ENCODE data around the gene CBFA2T3. TPM values are rescaled to one million over a fixed set of nuclear protein-coding genes. Genes with fewer than 3 reads are reported as not detected.

CBFA2T3 gene
- polyA plus RNA-seq, 3 donors, result 5.3 to 32.2 (median 6.2) TPM

- Histone ChIP-seq H3K36me3 (replicated peaks in 1 of 2; ENCODE audit: control insufficient read depth in 1 of 2, insufficient read depth in 2 of 2, low read length in 2 of 2) (no peaks in the 10 kb centered on the region), H3K9me3 (replicated peaks in 1 of 2; ENCODE audit: control insufficient read depth in 1 of 2, insufficient read depth in 1 of 2, low read length in 2 of 2) (no peaks in the 10 kb centered on the region), H3K4me2 (replicated peaks; ENCODE audit: extremely low read depth, low read length, poor library complexity, severe bottlenecking) (no peak overlapping the region), H3K27me3 (ENCODE audit: control insufficient read depth in 2 of 2, insufficient read depth in 2 of 2, low read length in 2 of 2) (peaks cover 0 to 15% of the 10 kb centered on the region in 2 donors), H4K20me1 (ENCODE audit: insufficient read depth, low read length) (no peaks in the 10 kb centered on the region), H3K27ac (ENCODE audit: low read depth in 1 of 2, low read length in 2 of 2) (no peak overlapping the region), H3K9ac (ENCODE audit: insufficient read depth, low read length, poor library complexity, severe bottlenecking) (no peak overlapping the region), H3K4me3 (replicated peaks in 1 of 3; ENCODE audit: low read depth in 2 of 3, low read length in 3 of 3) (no peak overlapping the region), H3K4me1 (ENCODE audit: control insufficient read depth in 1 of 2, insufficient read depth in 2 of 2, low read length in 2 of 2) (peaks cover 7 to 12% of the 10 kb centered on the region in 2 donors), H3K79me2 (ENCODE audit: insufficient read depth, low read length) (no peaks in the 10 kb centered on the region), H2AFZ (ENCODE audit: insufficient read depth, low read depth, low read length, poor library complexity, severe bottlenecking) (no peak overlapping the region)
- Mint-ChIP-seq H3K9me3 (peaks cover 0 to 8% (median 3%) of the 10 kb centered on the region in 7 donors), H3K4me1 (peaks cover 24% of the 10 kb centered on the region), H3K4me3 (peak overlapping the region in 1 of 2 donors; percentile 70), H3K27ac (no peak overlapping the region), H3K36me3 (no peaks in the 10 kb centered on the region), H3K27me3 (ENCODE audit: low read depth in 3 of 3) (peaks cover 26 to 50% (median 28%) of the 10 kb centered on the region in 3 donors)
- WGBS (ENCODE audit: insufficient coverage), result 60% methylated on average over 21 of the region's 41 CpGs
- intact Hi-C loops (cut with micrococcal nuclease), result no loop called here
- DNase-seq, result no peak
- TF ChIP-seq CTCF (IDR thresholded peaks at IDR 0.05), result no peak
These were observed 7.0 kb upstream of the CBFA2T3 start for GRCh38 chr16:88983771-88984687.

- no peak overlapping the region for H3K27ac Mint-ChIP-seq
- peak overlapping the region in 1 of 2 donors; percentile 68 for H3K4me3 Mint-ChIP-seq
- no peaks in the 10 kb centered on the region for H3K36me3 ChIP-seq (replicated peaks in 1 of 2; ENCODE audit: control insufficient read depth in 1 of 2, insufficient read depth in 2 of 2, low read length in 2 of 2)
- no peak overlapping the region for H3K9ac ChIP-seq (ENCODE audit: insufficient read depth, low read length, poor library complexity, severe bottlenecking)
- H3K9me3 Mint-ChIP-seq, result peaks cover 0 to 8% (median 3%) of the 10 kb centered on the region in 7 donors
- H3K4me2 ChIP-seq (replicated peaks; ENCODE audit: extremely low read depth, low read length, poor library complexity, severe bottlenecking), result no peak overlapping the region
- H3K79me2 ChIP-seq (ENCODE audit: insufficient read depth, low read length), result no peaks in the 10 kb centered on the region
- H2AFZ ChIP-seq (ENCODE audit: insufficient read depth, low read depth, low read length, poor library complexity, severe bottlenecking), result no peak overlapping the region
- H3K4me1 ChIP-seq (ENCODE audit: control insufficient read depth in 1 of 2, insufficient read depth in 2 of 2, low read length in 2 of 2), result peaks cover 15 to 20% of the 10 kb centered on the region in 2 donors
- H3K36me3 Mint-ChIP-seq, result no peaks in the 10 kb centered on the region
- H3K27me3 ChIP-seq (ENCODE audit: control insufficient read depth in 2 of 2, insufficient read depth in 2 of 2, low read length in 2 of 2), result peaks cover 0 to 15% of the 10 kb centered on the region in 2 donors
- no peaks in the 10 kb centered on the region for H3K9me3 ChIP-seq (replicated peaks in 1 of 2; ENCODE audit: control insufficient read depth in 1 of 2, insufficient read depth in 1 of 2, low read length in 2 of 2)
- peaks cover 32% of the 10 kb centered on the region for H3K4me1 Mint-ChIP-seq
- intact Hi-C loops (cut with micrococcal nuclease), result no loop called here
- H4K20me1 ChIP-seq (ENCODE audit: insufficient read depth, low read length), result no peaks in the 10 kb centered on the region
- H3K27ac ChIP-seq (ENCODE audit: low read depth in 1 of 2, low read length in 2 of 2), result no peak overlapping the region
- DNase-seq, result no peak
- H3K4me3 ChIP-seq (replicated peaks in 1 of 3; ENCODE audit: low read depth in 2 of 3, low read length in 3 of 3), result no peak overlapping the region
- peaks cover 26 to 50% (median 28%) of the 10 kb centered on the region in 3 donors for H3K27me3 Mint-ChIP-seq (ENCODE audit: low read depth in 3 of 3)
- 67% methylated on average over 7 of the region's 11 CpGs for WGBS (ENCODE audit: insufficient coverage)
- TF ChIP-seq CTCF (IDR thresholded peaks at IDR 0.05), result no peak
These were observed 6.2 kb upstream of the CBFA2T3 start for GRCh38 chr16:88983165-88983564.

All from CD14-positive monocyte (primary cell).